SKM-1 treated with dmso at 0.1 percent for 144 hours (cell line): ENCODE measurements around the gene PSMB10.

Experiments used
- DNase-seq: peaks from one replicate; lab custom pipeline; 2025; ENCODE audit not compliant: unreplicated experiment; lab: John Stamatoyannopoulos, UW

Gene PSMB10

GRCh38 chr16:67963662-67964321 lies 27.1 kb upstream of the PSMB10 start:
- no peak for DNase-seq

- DNase-seq = no peak
Observed at GRCh38 chr16:67963292-67963661, 26.6 kb upstream of the PSMB10 start.

- DNase-seq = no peak
Observed at GRCh38 chr16:67962135-67962534, 25.5 kb upstream of the PSMB10 start.

GRCh38 chr16:67961551-67961957 lies 24.9 kb upstream of the PSMB10 start:
- DNase-seq = no peak

- DNase-seq = no peak
Observed at GRCh38 chr16:67959536-67960329, 23.1 kb upstream of the PSMB10 start.

GRCh38 chr16:67957622-67958021 lies 21.0 kb upstream of the PSMB10 start:
- DNase-seq = no peak

- no peak for DNase-seq
Observed at GRCh38 chr16:67954421-67955196, 18.0 kb upstream of the PSMB10 start.

- DNase-seq = no peak
Observed at GRCh38 chr16:67953641-67954375, 17.2 kb upstream of the PSMB10 start.

- DNase-seq = no peak
Observed at GRCh38 chr16:67951485-67951884, 14.8 kb upstream of the PSMB10 start.

- no peak for DNase-seq
Observed at GRCh38 chr16:67950335-67950843, 13.7 kb upstream of the PSMB10 start.

GRCh38 chr16:67949645-67950044 lies 13.0 kb upstream of the PSMB10 start:
- no peak for DNase-seq

- DNase-seq = no peak
Observed at GRCh38 chr16:67948015-67948414, 11.4 kb upstream of the PSMB10 start.

GRCh38 chr16:67946966-67947558 lies 10.4 kb upstream of the PSMB10 start:
- DNase-seq = no peak

GRCh38 chr16:67946128-67946569 lies 9.5 kb upstream of the PSMB10 start:
- no peak for DNase-seq

- DNase-seq = no peak
Observed at GRCh38 chr16:67945392-67945933, 8.8 kb upstream of the PSMB10 start.

- DNase-seq = no peak
Observed at GRCh38 chr16:67944690-67945391, 8.2 kb upstream of the PSMB10 start.

GRCh38 chr16:67943619-67944504 lies 7.2 kb upstream of the PSMB10 start, which contains the start of gene LCAT:
Gene LCAT, minus strand, starts transcription at chr16:67944120. Its CDS starts 19 bp downstream, at chr16:67944101.
- no peak for DNase-seq

- DNase-seq = no peak
Observed at GRCh38 chr16:67943256-67943618, 6.6 kb upstream of the PSMB10 start.
